HG02798 (cell line): ENCODE data around the gene TERC.

Experiments used
- ATAC-seq: cut with Tn5 transposase; IDR thresholded peaks from one replicate; pipeline ENCODE4 v1.9.1; 2021; ENCODE audit warnings: mild to moderate bottlenecking; ENCODE audit not compliant: unreplicated experiment, poor library complexity

TERC gene

GRCh38 chr3:169764882-169765612 is at the start of gene TERC:
TSS of gene TERC (minus strand) at chr3:169765060.
- ATAC-seq = peak; percentile 78

GRCh38 chr3:169813757-169814517 is 49.1 kb upstream of the TERC start:
- ATAC-seq = peak; percentile 88

GRCh38 chr3:169813278-169813677 is 48.4 kb upstream of the TERC start:
- ATAC-seq = no peak

- peak; percentile 74 for ATAC-seq
These were observed 47.7 kb upstream of the TERC start, which contains the start of the genes LRRC34 and LRRIQ4 for GRCh38 chr3:169812332-169813235. TSS of gene LRRC34 (minus strand) at chr3:169812904. CDS start at chr3:169812548, 356 bp downstream. TSS of gene LRRIQ4 (plus strand) at chr3:169812870. CDS start at chr3:169821922, 9,052 bp downstream.

- peak; percentile 4 for ATAC-seq
These were observed 46.9 kb upstream of the TERC start for GRCh38 chr3:169811631-169812331.

- ATAC-seq = no peak
These were observed 44.5 kb upstream of the TERC start for GRCh38 chr3:169809230-169809795.

- no peak for ATAC-seq
These were observed 39.8 kb upstream of the TERC start for GRCh38 chr3:169804681-169805080.

GRCh38 chr3:169792359-169792758 is 27.5 kb upstream of the TERC start:
- no peak for ATAC-seq

GRCh38 chr3:169790687-169791429 is 26.0 kb upstream of the TERC start:
- ATAC-seq = no peak

GRCh38 chr3:169790219-169790618 is 25.4 kb upstream of the TERC start:
- ATAC-seq = no peak

- ATAC-seq = no peak
These were observed 22.9 kb upstream of the TERC start for GRCh38 chr3:169787791-169788190.

GRCh38 chr3:169787120-169787519 is 22.3 kb upstream of the TERC start:
- ATAC-seq = no peak

GRCh38 chr3:169781209-169781855 is 16.5 kb upstream of the TERC start:
- ATAC-seq = no peak

- ATAC-seq = no peak
These were observed 15.9 kb upstream of the TERC start for GRCh38 chr3:169780742-169781141.

- no peak for ATAC-seq
These were observed 13.0 kb upstream of the TERC start for GRCh38 chr3:169777822-169778221.

GRCh38 chr3:169774186-169774585 is 9.3 kb upstream of the TERC start:
- ATAC-seq = no peak

GRCh38 chr3:169772897-169773816 is 8.3 kb upstream of the TERC start, which contains the start of gene MYNN:
TSS of gene MYNN (plus strand) at chr3:169773396. CDS start at chr3:169774296, 900 bp downstream.
- peak; percentile 83 for ATAC-seq
